HPDE6-E6E7 (cell line): ENCODE results near the gene SLC22A5.
"Not testable (repeated sequence)": the region's sequence is repeated elsewhere in the genome, so short reads cannot be mapped to it uniquely, and the experiment has no call there.

Experiments used
- DNase-seq: peaks from one replicate; pipeline ENCODE4 v3.0.0; 2011; ENCODE audit warnings: missing footprints; ENCODE audit errors: extremely low spot score

The SLC22A5 gene

GRCh38 chr5:132427281-132428146 lies 58.0 kb downstream of the SLC22A5 start:
- DNase-seq: no peak

- no peak for DNase-seq
Measured at GRCh38 chr5:132428147-132428482, 58.6 kb downstream of the SLC22A5 start.

GRCh38 chr5:132428484-132429462 lies 59.3 kb downstream of the SLC22A5 start:
- no peak for DNase-seq

DNA sequence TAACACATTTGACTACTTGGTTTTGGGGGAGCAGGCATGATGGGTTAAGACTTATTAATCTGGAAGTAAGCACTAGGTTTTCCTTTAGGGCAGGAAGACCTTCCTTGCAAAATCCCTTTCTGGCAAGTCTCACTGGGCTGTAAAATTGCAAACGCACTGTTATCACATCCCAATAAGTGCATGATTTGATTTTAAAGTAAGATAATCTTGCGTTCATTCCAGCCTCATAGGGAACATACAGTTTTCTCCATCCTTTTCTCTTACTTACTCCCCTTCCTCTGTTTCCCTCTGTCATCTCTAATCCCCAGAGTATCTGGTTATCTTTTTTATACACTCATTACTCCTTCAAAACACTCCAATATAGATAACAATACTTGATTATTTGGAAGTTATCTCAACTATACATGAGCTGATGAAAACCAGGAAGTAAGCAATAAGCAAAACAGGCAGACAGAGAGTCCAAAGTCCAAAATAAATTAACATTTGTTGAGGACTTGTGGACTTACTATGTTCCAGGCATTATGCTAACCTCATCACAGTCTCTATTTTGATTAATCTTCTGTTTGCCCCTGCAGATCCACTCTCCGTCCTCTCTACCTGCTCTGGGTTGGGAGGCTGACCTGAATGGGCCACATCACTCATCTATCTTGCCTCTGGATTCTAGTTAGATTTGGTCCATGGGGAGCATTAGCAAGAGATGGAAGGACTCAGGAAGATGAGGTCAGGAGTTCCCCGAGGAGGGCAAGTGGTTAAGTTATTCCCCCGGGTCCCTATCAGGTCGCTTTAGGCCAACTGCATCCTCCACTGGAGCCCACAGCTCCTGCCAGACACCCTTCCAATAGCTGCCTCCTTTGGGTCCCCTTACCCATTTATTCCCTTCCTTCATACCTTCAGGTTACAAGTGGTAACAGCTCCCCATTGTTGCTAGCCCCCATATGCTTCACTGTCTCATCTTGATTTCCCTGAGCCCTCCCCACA lies 60.2 kb downstream of the SLC22A5 start:
- DNase-seq: no peak

GRCh38 chr5:132430746-132431145 lies 61.2 kb downstream of the SLC22A5 start:
- no peak for DNase-seq

GRCh38 chr5:132431632-132432031 lies 62.1 kb downstream of the SLC22A5 start:
- DNase-seq: no peak

GRCh38 chr5:132433141-132433540 lies 63.6 kb downstream of the SLC22A5 start:
- DNase-seq: no peak

DNA sequence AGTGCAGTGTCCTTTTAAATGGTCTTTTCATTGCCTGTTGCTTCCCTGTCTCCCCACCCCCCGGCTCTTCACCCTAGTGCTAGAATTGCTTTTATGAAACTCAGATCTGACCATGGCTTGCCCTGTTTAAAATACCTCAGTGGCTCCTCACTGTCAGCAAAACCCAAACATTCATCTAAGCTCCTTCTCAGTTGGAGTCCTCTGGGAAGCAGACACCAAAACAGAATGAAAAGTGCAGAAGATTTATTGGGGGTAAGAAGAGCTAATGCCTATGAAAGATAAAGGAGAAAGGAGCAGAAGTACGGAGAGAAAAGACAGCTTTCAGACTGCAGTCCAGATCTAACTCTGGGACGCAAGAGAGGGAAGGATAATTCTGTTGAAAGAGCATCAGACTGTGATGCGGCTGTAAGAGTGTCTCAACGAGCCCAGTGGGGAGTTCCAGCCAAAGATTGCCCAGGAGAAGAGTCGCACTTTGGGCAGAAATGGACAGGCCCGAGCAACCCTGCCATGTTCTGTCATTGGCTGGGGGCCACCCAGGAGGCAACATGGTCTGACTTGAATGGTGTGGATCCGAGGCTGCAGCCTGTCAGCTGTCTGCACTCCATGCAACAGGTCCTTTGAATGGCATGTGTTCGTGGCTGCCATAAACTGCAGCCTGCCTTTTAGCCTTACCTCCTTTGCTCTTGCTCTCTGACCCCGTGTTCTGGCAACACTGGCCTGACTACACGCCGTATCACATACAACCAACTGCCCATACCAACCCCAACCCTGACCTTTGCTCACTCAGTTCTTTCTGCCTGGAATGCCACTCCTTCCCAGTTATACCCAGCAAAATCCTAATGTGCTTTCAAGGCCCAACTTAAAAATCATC lies 65.1 kb downstream of the SLC22A5 start:
- DNase-seq: no peak

DNA sequence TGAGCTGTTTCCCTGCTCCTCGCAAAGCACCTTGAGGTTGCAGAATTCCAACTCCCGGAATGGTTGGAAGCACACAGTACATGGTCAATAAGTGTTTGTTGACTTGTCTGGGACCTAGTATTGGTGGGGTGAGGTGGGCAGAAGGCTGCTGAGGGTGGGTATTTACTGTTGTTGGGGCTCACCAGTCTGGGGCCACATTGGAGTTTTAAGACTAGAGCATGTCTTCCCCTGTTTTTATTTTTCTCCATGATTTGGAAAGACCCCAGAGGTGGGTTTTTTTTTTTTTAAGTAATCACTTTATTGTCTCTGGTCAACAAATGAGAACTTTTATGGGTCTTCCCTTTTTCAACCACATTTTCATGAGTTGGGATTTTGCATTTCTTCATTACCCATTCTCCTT lies 65.9 kb downstream of the SLC22A5 start:
- DNase-seq: no peak

- no peak for DNase-seq
Measured at GRCh38 chr5:132435886-132436285, 66.4 kb downstream of the SLC22A5 start.

DNA sequence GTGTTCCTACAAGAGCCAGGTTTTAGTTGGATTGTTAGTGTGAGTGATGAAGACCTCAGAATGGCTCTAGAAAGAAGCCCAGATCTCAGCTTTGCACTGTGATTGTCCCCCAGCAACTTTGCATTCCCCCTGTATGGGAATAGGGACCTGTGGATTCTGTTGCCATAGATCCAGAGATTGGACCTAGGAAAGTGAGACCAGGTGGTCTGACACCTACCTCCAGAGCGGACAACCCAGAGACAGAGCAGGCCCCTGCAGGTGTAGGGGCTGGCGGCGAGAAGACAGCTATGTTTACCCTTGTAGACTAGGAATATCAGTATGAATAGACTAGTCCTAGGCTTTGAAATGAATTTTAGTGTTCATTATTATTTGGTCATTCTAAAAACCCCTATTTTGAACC lies 67.4 kb downstream of the SLC22A5 start:
- DNase-seq: no peak

DNA sequence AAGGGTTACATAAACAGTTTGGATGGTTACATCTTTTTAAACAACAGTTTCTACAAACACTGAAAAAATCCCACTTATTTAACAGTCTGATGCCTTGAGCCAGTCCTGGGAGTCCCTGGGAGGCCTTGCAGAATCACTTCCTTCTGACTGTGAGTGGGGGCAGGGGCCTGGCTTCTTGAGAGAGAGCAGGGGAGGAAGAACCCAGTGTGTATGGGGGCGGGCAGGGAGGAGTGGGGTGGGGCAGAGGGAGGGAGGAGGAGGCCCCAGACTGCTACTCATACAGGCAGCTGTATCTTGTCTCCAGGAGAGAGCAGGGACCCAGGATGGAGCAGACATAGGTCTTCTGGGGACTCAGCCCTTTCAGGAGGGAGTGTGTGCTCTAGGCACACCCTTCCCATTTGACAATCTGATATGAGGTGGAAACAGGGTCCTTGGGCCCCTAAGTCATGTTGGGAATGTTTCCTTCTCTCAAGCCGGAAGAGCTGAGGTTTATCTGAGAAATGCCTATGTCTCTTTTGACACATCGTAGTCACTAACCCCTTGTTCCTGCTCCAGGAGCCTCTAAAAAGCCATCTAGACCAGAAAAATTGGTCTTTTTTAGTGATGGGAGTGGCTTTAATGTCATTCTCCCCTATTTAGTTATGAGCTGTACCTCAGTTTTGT lies 68.2 kb downstream of the SLC22A5 start:
- DNase-seq: no peak

GRCh38 chr5:132438267-132438645 lies 68.7 kb downstream of the SLC22A5 start:
- DNase-seq: not testable (repeated sequence)

DNA sequence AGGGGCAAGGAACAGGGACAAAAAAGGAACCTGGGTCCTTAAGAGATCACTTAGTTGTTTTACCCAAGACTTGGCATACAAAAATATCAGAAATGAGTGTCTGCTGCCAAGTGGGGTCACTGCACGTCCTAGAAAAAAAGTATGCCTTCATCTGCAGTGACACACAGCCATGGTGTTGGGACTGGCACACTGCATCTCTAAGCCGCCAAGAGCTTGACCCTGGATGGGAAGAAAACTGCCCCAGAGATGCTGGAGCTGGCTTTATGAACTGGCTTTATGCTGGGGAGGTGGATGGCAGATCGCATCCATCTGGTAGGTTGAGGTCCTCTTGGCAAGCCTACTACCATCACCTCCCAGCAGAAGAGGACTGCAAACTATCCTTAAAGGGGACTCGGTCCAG lies 69.4 kb downstream of the SLC22A5 start:
- no peak for DNase-seq

GRCh38 chr5:132439521-132440089 lies 70.1 kb downstream of the SLC22A5 start:
- DNase-seq: no peak

DNA sequence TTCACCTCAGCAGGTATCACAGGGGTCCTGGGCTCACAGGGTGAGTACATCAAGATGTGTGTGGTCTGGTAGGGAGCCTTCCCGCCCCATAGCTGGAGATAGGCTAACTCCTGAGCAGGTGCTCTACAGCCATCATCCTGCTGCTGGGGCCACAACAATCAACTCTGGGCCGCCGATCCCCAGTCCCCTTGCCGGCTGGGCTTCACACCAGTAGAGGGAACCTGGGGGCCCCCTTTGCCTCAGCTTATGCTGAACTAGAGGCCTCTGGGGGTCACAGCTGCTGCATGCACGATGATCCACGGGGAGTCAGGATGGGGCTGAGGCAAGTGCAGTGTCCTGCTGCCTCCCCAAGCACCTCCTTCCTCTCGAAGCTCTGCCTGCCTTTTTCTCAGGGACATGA lies 74.6 kb downstream of the SLC22A5 start:
- DNase-seq: no peak
